Loucy (cell line): Measurements from ENCODE around the gene CYTH4.

Source experiments
- CTCF ChIP-seq: fragments of 200-600 bp; sonication (generic); conservative IDR thresholded peaks from 2 replicates; pipeline ENCODE4 v1.5.1; 2014; ENCODE audit warnings: mild to moderate bottlenecking, antibody characterized with exemption, low read length
- EZH2phosphoT487 ChIP-seq: fragments of 200-600 bp; IDR thresholded peaks from 2 replicates; pipeline ENCODE4 v1.6.1; 2018; ENCODE audit warnings: antibody characterized with exemption, mild to moderate bottlenecking, moderate library complexity, borderline replicate concordance

- TF ChIP-seq CTCF (no peak), EZH2phosphoT487 (no peak)
Measured at GRCh38 chr22:37292641-37293040, 10.3 kb downstream of the CYTH4 start.
